ENCODE measurements around the gene M6PR. TPM values are rescaled to one million over a fixed set of nuclear protein-coding genes. Genes with fewer than 3 reads are reported as not detected.
A peak's percentile ranks its signal among the peaks of the same experiment; 100 is the strongest.

M6PR gene
- total and polyA plus RNA-seq, 10 of the 15 experiments (the other 5 are each of a cell fraction or from before 2014, with no cell fraction given): 65.4 to 209 (median 139) TPM

GRCh38 chr12:8947737-8948136 is 1.7 kb downstream of the M6PR start:
- RAD21 ChIA-PET (ENCODE audit: unreplicated experiment): interaction anchor here (2.0 to 3.3 kb wide), 3 partner anchors 33 to 319 kb away, joined by 7 to 14 read pairs (median 9); partner anchors contain the start of gene PHC1
- Histone ChIP-seq H3K4me3 (peak overlapping the region; percentile 86), H3K4me1 (ENCODE audit: control insufficient read depth, insufficient read depth, low read length) (peaks cover 10% of the 10 kb centered on the region; the same call in 1 of the 2 replicates), H3K36me3 (ENCODE audit: control insufficient read depth in 2 of 2, insufficient read depth in 2 of 2, low read length in 1 of 2) (peaks cover 4 to 20% of the 10 kb centered on the region in 2 experiments; a peak in 3 of 4 replicates), H3K79me2 (ENCODE audit: control insufficient read depth, insufficient read depth, low read length) (peaks cover 39% of the 10 kb centered on the region), H3K9ac (ENCODE audit: control insufficient read depth, insufficient read depth, low read length) (peak overlapping the region; percentile 74; the same call in 1 of the 2 replicates), H3K9me3 (replicated peaks; ENCODE audit: control insufficient read depth, insufficient read depth, low read length) (no peaks in the 10 kb centered on the region; the same call in 2 of the 3 replicates), H4K20me1 (ENCODE audit: control insufficient read depth, insufficient read depth) (no peaks in the 10 kb centered on the region), H3K27ac (ENCODE audit: control insufficient read depth, insufficient read depth) (peak overlapping the region; percentile 94), H2AFZ (ENCODE audit: control insufficient read depth, low read depth, low read length) (no peak overlapping the region), H3K27me3 (replicated peaks in 1 of 2; ENCODE audit: control insufficient read depth in 2 of 2, insufficient read depth in 2 of 2, low read length in 1 of 2) (no peaks in the 10 kb centered on the region), H3K4me2 (ENCODE audit: control insufficient read depth, insufficient read depth) (peak overlapping the region; percentile 61)
- POLR2A ChIA-PET: interaction anchor here (0.6 to 0.7 kb wide), 3 partner anchors 31 to 497 kb away, joined by 3 read pairs; no protein-coding TSS in a partner anchor
- ATAC-seq (no peak), FAIRE-seq (no peak), DNase-seq (ENCODE audit: low read depth, low spot score) (no peak)
- in situ Hi-C loops (cut with MboI) (no loop called here), intact Hi-C loops (cut with micrococcal nuclease; ENCODE audit: unreplicated experiment) (loop anchor here (2.0 kb wide), 1 partner anchor 31 kb away; no protein-coding TSS in a partner anchor)
- SMC1A ChIA-PET (ENCODE audit: uncharacterized antibody, unreplicated experiment): interaction anchor here (1.6 to 1.9 kb wide), 2 partner anchors 34 to 84 kb away, joined by 4 to 8 read pairs; partner anchors contain the start of gene PHC1
- no TSS peak for BruUV-seq (replicated peaks)
- CTCF ChIA-PET: interaction anchor here (0.6 to 2.1 kb wide), 5 partner anchors 91 to 289 kb away, joined by 3 to 7 read pairs (median 4); no protein-coding TSS in a partner anchor
- TF ChIP-seq, protein P1, sequence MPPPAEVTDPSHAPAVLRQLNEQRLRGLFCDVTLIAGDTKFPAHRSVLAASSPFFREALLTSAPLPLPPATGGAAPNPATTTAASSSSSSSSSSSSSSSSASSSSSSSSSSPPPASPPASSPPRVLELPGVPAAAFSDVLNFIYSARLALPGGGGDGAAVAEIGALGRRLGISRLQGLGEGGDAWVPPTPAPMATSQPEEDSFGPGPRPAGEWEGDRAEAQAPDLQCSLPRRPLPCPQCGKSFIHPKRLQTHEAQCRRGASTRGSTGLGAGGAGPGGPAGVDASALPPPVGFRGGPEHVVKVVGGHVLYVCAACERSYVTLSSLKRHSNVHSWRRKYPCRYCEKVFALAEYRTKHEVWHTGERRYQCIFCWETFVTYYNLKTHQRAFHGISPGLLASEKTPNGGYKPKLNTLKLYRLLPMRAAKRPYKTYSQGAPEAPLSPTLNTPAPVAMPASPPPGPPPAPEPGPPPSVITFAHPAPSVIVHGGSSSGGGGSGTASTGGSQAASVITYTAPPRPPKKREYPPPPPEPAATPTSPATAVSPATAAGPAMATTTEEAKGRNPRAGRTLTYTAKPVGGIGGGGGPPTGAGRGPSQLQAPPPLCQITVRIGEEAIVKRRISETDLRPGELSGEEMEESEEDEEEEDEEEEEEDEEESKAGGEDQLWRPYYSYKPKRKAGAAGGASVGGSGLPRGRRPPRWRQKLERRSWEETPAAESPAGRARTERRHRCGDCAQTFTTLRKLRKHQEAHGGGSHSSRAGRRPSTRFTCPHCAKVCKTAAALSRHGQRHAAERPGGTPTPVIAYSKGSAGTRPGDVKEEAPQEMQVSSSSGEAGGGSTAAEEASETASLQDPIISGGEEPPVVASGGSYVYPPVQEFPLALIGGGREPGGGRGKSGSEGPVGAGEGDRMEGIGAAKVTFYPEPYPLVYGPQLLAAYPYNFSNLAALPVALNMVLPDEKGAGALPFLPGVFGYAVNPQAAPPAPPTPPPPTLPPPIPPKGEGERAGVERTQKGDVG (CRISPR knock-in tag; IDR thresholded peaks at IDR 0.05): no peak
- TF ChIP-seq ZZZ3 (IDR thresholded peaks at IDR 0.05; ENCODE audit: control insufficient read depth, insufficient read length, low read depth): no peak
- 0 out of 2 replicates have a peak, but pooled peaks have one; percentile 40 for TF ChIP-seq PML (IDR thresholded peaks at IDR 0.05; ENCODE audit: low read length)
- TF ChIP-seq NFIC (IDR thresholded peaks at IDR 0.05; ENCODE audit: low read depth, low read length): 0 out of 2 replicates have a peak, but pooled peaks have one; percentile 27
- TF ChIP-seq SPI1 (IDR thresholded peaks at IDR 0.05; ENCODE audit: borderline replicate concordance, insufficient read depth, low read depth, low read length): peak; percentile 59; the same call in 1 of the 2 replicates
- 0 out of 2 replicates have a peak, but pooled peaks have one; percentile 11 for TF ChIP-seq GABPA (IDR thresholded peaks at IDR 0.05; ENCODE audit: low read depth)
- 0 out of 4 replicates have a peak, but pooled peaks of 1 of the 2 experiments have one; percentile 13 for TF ChIP-seq IKZF2 (IDR thresholded peaks at IDR 0.05)
- TF ChIP-seq, protein P2, sequence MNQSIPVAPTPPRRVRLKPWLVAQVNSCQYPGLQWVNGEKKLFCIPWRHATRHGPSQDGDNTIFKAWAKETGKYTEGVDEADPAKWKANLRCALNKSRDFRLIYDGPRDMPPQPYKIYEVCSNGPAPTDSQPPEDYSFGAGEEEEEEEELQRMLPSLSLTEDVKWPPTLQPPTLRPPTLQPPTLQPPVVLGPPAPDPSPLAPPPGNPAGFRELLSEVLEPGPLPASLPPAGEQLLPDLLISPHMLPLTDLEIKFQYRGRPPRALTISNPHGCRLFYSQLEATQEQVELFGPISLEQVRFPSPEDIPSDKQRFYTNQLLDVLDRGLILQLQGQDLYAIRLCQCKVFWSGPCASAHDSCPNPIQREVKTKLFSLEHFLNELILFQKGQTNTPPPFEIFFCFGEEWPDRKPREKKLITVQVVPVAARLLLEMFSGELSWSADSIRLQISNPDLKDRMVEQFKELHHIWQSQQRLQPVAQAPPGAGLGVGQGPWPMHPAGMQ (IDR thresholded peaks at IDR 0.05; ENCODE audit: borderline replicate concordance): no peak
- no peak for TF ChIP-seq MEF2B (IDR thresholded peaks at IDR 0.05; ENCODE audit: partially characterized antibody, poor library complexity, severe bottlenecking)
- 0 out of 2 replicates have a peak, but pooled peaks have one; percentile 51 for TF ChIP-seq MTA3 (IDR thresholded peaks at IDR 0.05; ENCODE audit: borderline replicate concordance, low read length)
- no peak for TF ChIP-seq SMC3 (IDR thresholded peaks at IDR 0.05; ENCODE audit: borderline replicate concordance, low read length)
- TF ChIP-seq USF1 (IDR thresholded peaks at IDR 0.05; ENCODE audit: borderline replicate concordance, extremely low read length, insufficient read depth, low read depth, low read length): no peak
- no peak for TF ChIP-seq RB1 (IDR thresholded peaks at IDR 0.05; ENCODE audit: borderline replicate concordance)
- no peak for TF ChIP-seq SMAD5 (IDR thresholded peaks at IDR 0.05; ENCODE audit: low read depth)
- TF ChIP-seq BMI1 (IDR thresholded peaks at IDR 0.05; ENCODE audit: borderline replicate concordance): no peak
- TF ChIP-seq, protein P3, sequence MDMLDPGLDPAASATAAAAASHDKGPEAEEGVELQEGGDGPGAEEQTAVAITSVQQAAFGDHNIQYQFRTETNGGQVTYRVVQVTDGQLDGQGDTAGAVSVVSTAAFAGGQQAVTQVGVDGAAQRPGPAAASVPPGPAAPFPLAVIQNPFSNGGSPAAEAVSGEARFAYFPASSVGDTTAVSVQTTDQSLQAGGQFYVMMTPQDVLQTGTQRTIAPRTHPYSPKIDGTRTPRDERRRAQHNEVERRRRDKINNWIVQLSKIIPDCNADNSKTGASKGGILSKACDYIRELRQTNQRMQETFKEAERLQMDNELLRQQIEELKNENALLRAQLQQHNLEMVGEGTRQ (IDR thresholded peaks at IDR 0.05; ENCODE audit: borderline replicate concordance, low read depth, low read length): no peak

Measured in GM12878 (cell line).